ENCODE measurements around the gene ADCK1.
"Not testable (repeated sequence)": the region's sequence is repeated elsewhere in the genome, so short reads cannot be mapped to it uniquely, and the experiment has no call there.

Gene ADCK1

GRCh38 chr14:77799863-77800730 lies at the start of gene ADCK1:
TSS of gene ADCK1 (plus strand) at chr14:77800109. CDS start at chr14:77818979, 18,870 bp downstream.
- peak; percentile 76 for DNase-seq

- no peak for DNase-seq
Measured at GRCh38 chr14:77752266-77752665, 47.6 kb upstream of the ADCK1 start.

GRCh38 chr14:77752799-77753516 lies 47.0 kb upstream of the ADCK1 start:
- DNase-seq: no peak

- peak; percentile 83 for DNase-seq
Measured at GRCh38 chr14:77760381-77761204, 39.3 kb upstream of the ADCK1 start, which contains the start of gene SNW1. TSS of gene SNW1 (minus strand) at chr14:77761156. CDS start at chr14:77761127, 29 bp downstream.

- no peak for DNase-seq
Measured at GRCh38 chr14:77761205-77761931, 38.5 kb upstream of the ADCK1 start.

- DNase-seq: no peak
Measured at GRCh38 chr14:77763316-77763715, 36.6 kb upstream of the ADCK1 start.

GRCh38 chr14:77763978-77764377 lies 35.9 kb upstream of the ADCK1 start:
- DNase-seq: no peak

- not testable (repeated sequence) for DNase-seq
Measured at GRCh38 chr14:77768442-77769069, 31.4 kb upstream of the ADCK1 start.

- not testable (repeated sequence) for DNase-seq
Measured at GRCh38 chr14:77773966-77774365, 25.9 kb upstream of the ADCK1 start.

GRCh38 chr14:77782202-77782601 lies 17.7 kb upstream of the ADCK1 start:
- no peak for DNase-seq

- no peak for DNase-seq
Measured at GRCh38 chr14:77786148-77786547, 13.8 kb upstream of the ADCK1 start.

GRCh38 chr14:77790566-77791224 lies 9.2 kb upstream of the ADCK1 start:
- DNase-seq: no peak

- DNase-seq: no peak
Measured at GRCh38 chr14:77791225-77791600, 8.7 kb upstream of the ADCK1 start.

GRCh38 chr14:77793255-77793654 lies 6.7 kb upstream of the ADCK1 start:
- DNase-seq: not testable (repeated sequence)

- DNase-seq: no peak
Measured at GRCh38 chr14:77794357-77794756, 5.6 kb upstream of the ADCK1 start.

GRCh38 chr14:77799456-77799855 lies 453 bp upstream of the ADCK1 start:
- not testable (repeated sequence) for DNase-seq

GRCh38 chr14:77800814-77801213 lies 905 bp downstream of the ADCK1 start:
- no peak for DNase-seq

- DNase-seq: no peak
Measured at GRCh38 chr14:77804592-77804991, 4.7 kb downstream of the ADCK1 start.

- no peak for DNase-seq
Measured at GRCh38 chr14:77805706-77806105, 5.8 kb downstream of the ADCK1 start.

GRCh38 chr14:77808250-77808649 lies 8.3 kb downstream of the ADCK1 start:
- DNase-seq: no peak

GRCh38 chr14:77809011-77809410 lies 9.1 kb downstream of the ADCK1 start:
- no peak for DNase-seq

All from activated effector memory CD4-positive, alpha-beta T cell treated with Interleukin-2 at 50 U/mL for 16 hours (primary cell).